HCT116 (cell line): ENCODE data around the gene SUSD4. TPM values are rescaled to one million over a fixed set of nuclear protein-coding genes. Genes with fewer than 3 reads are reported as not detected.

Source experiments
- ATAC-seq: fragments of 200-7000 bp; cut with Tn5 transposase; 2 replicates; pipeline ENCODE4 v1.9.1; 2020; ENCODE audit warnings: mild to moderate bottlenecking, moderate library complexity
- BruUV-seq: library from RNA; stranded (reverse); fragments of 400-500 nt; replicated peaks from 2 replicates; lab custom pipeline; 2021; lab: Mats Ljungman, UMichigan
- CTCF ChIA-PET: fragments of 300-600 bp; sonication (Branson Sonifier 250); formaldehyde crosslinking; loops from one replicate; lab custom pipeline; 2021; ENCODE audit warnings: antibody characterized with exemption; lab: Charles Lee
- POLR2A ChIA-PET: fragments of 300-600, 350-600 bp; sonication (Branson Sonifier 250); formaldehyde crosslinking; loops from one replicate; lab custom pipeline; 2021; ENCODE audit warnings: antibody characterized with exemption; lab: Charles Lee
- RAD21 ChIA-PET, 2 experiments: fragments of 300-600 bp; sonication (Branson Sonifier 250); formaldehyde crosslinking; loops; one replicate each; lab custom pipeline; 2023; ENCODE audit warnings: low total read pairs in 2 of 2; ENCODE audit not compliant: uncharacterized antibody in 2 of 2, unreplicated experiment in 2 of 2, low non-redundant PET in 1 of 2; lab: Charles Lee
- DNase-seq: peaks from one replicate; pipeline ENCODE4 v3.0.0-alpha.2; 2010; ENCODE audit warnings: low read depth, low spot score
- H2AFZ ChIP-seq: fragments of 200-600 bp; shearing (Covaris generic), sonication (generic); 2 replicates; pipeline ENCODE4 v1.6.1; 2017; ENCODE audit warnings: low read depth, mixed run types, mixed read lengths, antibody characterized with exemption, low read length; ENCODE audit not compliant: poor library complexity, severe bottlenecking
- H3K27ac ChIP-seq: 2 replicates; pipeline ENCODE4 v1.5.1; 2012; ENCODE audit warnings: low read depth, low read length
- H3K27me3 ChIP-seq: fragments of 200-600 bp; sonication (generic); 2 replicates; pipeline ENCODE4 v1.6.1; 2016; ENCODE audit warnings: mixed run types, low read length, mixed read lengths; ENCODE audit not compliant: insufficient read depth
- H3K36me3 ChIP-seq, 2 experiments: fragments of 200-500 bp in 1 of 2; fragments of 200-600 bp in 1 of 2; sonication (Bioruptor generic) in 1 of 2; sonication (generic) in 1 of 2; 2 replicates each; pipeline versions ENCODE4 v1.5.1 to v1.6.1; 2014 to 2016; ENCODE audit warnings: low read length in 2 of 2, inconsistent platforms in 1 of 2, mixed read lengths in 1 of 2, mixed run types in 1 of 2; ENCODE audit not compliant: insufficient read depth in 2 of 2, control insufficient read depth in 1 of 2
- H3K4me1 ChIP-seq, 2 experiments: fragments of 200-600 bp in 1 of 2; sonication (generic) in 1 of 2; 2 replicates each; pipeline versions ENCODE4 v1.5.1 to v1.6.1; 2012 to 2017; ENCODE audit warnings: low read length in 2 of 2, inconsistent platforms in 1 of 2, mild to moderate bottlenecking in 1 of 2, mixed read lengths in 1 of 2, mixed run types in 1 of 2, moderate library complexity in 1 of 2; ENCODE audit not compliant: insufficient read depth in 2 of 2, control insufficient read depth in 1 of 2
- H3K4me2 ChIP-seq: fragments of 200-600 bp; sonication (generic); 2 replicates; pipeline ENCODE4 v1.6.1; 2017; ENCODE audit warnings: mixed run types, low read length, mixed read lengths
- H3K4me3 ChIP-seq, 2 experiments: fragments of 200-600 bp in 1 of 2; sonication (generic) in 1 of 2; replicated peaks in 1 of 2; 2 replicates each; pipeline ENCODE4 v1.5.1; 2011 to 2016; ENCODE audit warnings: low read length in 2 of 2, control low read depth in 1 of 2, low read depth in 1 of 2, mild to moderate bottlenecking in 1 of 2, mixed read lengths in 1 of 2, mixed run types in 1 of 2
- H3K79me2 ChIP-seq: fragments of 200-600 bp; sonication (generic); 2 replicates; pipeline ENCODE4 v1.6.1; 2017; ENCODE audit warnings: mild to moderate bottlenecking, mixed run types, low read length, moderate library complexity, mixed read lengths; ENCODE audit not compliant: insufficient read depth
- H3K9ac ChIP-seq: fragments of 200-600 bp; sonication (generic); 2 replicates; pipeline ENCODE4 v1.6.1; 2016; ENCODE audit warnings: low read length, mixed read lengths
- H3K9me2 ChIP-seq: fragments of 200-600 bp; sonication (generic), shearing (Covaris generic); 2 replicates; pipeline ENCODE4 v1.6.1; 2017; ENCODE audit warnings: mixed run types, mild to moderate bottlenecking, moderate library complexity; ENCODE audit not compliant: insufficient read depth
- H3K9me3 ChIP-seq, 2 experiments: fragments of 200-500 bp in 1 of 2; fragments of 200-600 bp in 1 of 2; sonication (Bioruptor generic) in 1 of 2; sonication (generic) in 1 of 2; 2 replicates each; pipeline ENCODE4 v1.6.1; 2014 to 2017; ENCODE audit warnings: low read length in 2 of 2, mixed read lengths in 2 of 2, inconsistent platforms in 1 of 2, low read depth in 1 of 2, mild to moderate bottlenecking in 1 of 2, mixed run types in 1 of 2, moderate library complexity in 1 of 2; ENCODE audit not compliant: control insufficient read depth in 1 of 2, insufficient read depth in 1 of 2
- H4K20me1 ChIP-seq: fragments of 200-600 bp; sonication (generic), shearing (Covaris generic); 2 replicates; pipeline ENCODE4 v1.6.1; 2017; ENCODE audit warnings: mixed run types, mild to moderate bottlenecking, moderate library complexity; ENCODE audit not compliant: insufficient read depth
- CEBPB ChIP-seq: IDR thresholded peaks from 2 replicates; pipeline ENCODE4 v1.6.1; 2012; ENCODE audit warnings: low read depth
- EGR1 ChIP-seq: IDR thresholded peaks from 2 replicates; pipeline ENCODE4 v1.6.1; 2012; ENCODE audit warnings: low read depth
- ELF1 ChIP-seq: IDR thresholded peaks from 2 replicates; pipeline ENCODE4 v1.6.1; 2012; ENCODE audit warnings: low read depth, borderline replicate concordance
- EZH2phosphoT487 ChIP-seq: fragments of 200-600 bp; IDR thresholded peaks from 2 replicates; pipeline ENCODE4 v1.6.1; 2018; ENCODE audit warnings: antibody characterized with exemption, borderline replicate concordance
- FOSL1 ChIP-seq: IDR thresholded peaks from 2 replicates; pipeline ENCODE4 v1.6.1; 2012; ENCODE audit warnings: low read depth
- POLR2A ChIP-seq: IDR thresholded peaks from 2 replicates; pipeline ENCODE4 v1.7.0; 2011; ENCODE audit warnings: borderline replicate concordance; ENCODE audit not compliant: insufficient read depth, insufficient read length; ENCODE audit errors: extremely low read depth
- RAD21 ChIP-seq: IDR thresholded peaks from 2 replicates; pipeline ENCODE4 v1.6.1; 2012; ENCODE audit warnings: low read depth, mild to moderate bottlenecking
- SIN3A ChIP-seq: IDR thresholded peaks from 2 replicates; pipeline ENCODE4 v1.6.1; 2012; ENCODE audit warnings: low read depth
- SP1 ChIP-seq: IDR thresholded peaks from 2 replicates; pipeline ENCODE4 v1.6.1; 2012; ENCODE audit warnings: low read depth
- TCF7L2 ChIP-seq: IDR thresholded peaks from 2 replicates; pipeline ENCODE4 v1.7.0; 2011; ENCODE audit warnings: borderline replicate concordance, inconsistent platforms; ENCODE audit not compliant: insufficient read depth, insufficient read length; ENCODE audit errors: extremely low read depth
- YY1 ChIP-seq: IDR thresholded peaks from 2 replicates; pipeline ENCODE4 v1.6.1; 2011; ENCODE audit warnings: low read length, low read depth, moderate library complexity, mild to moderate bottlenecking; ENCODE audit not compliant: insufficient replicate concordance; ENCODE audit errors: extremely low read depth
- ZFX ChIP-seq: fragments of 450-650 bp; IDR thresholded peaks from 2 replicates; pipeline ENCODE4 v1.6.1; 2017
- ZNF274 ChIP-seq: fragments of 200-500 bp; sonication (Bioruptor generic); IDR thresholded peaks from 2 replicates; pipeline ENCODE4 v1.6.1; 2014; ENCODE audit warnings: mild to moderate bottlenecking, low read depth, low read length, inconsistent platforms
- intact Hi-C: fragments of 100-400 bp; cut with micrococcal nuclease; formaldehyde crosslinking; loops from 2 replicates; pipeline ENCODE4 v1.10.0; 2022
- total RNA-seq: library from RNA; stranded (reverse); gene quantifications from one replicate; pipeline ENCODE4 v1.2.1, GENCODE V29; 2021; ENCODE audit not compliant: unreplicated experiment
- TF ChIP-seq, protein P1 (sequence below): IDR thresholded peaks from 2 replicates; pipeline ENCODE4 v1.6.1; 2012
- TF ChIP-seq, protein P2 (sequence below): IDR thresholded peaks from 2 replicates; pipeline ENCODE4 v1.6.1; 2012; ENCODE audit warnings: low read depth
- TF ChIP-seq, protein P3 (sequence below): IDR thresholded peaks from 2 replicates; pipeline ENCODE4 v1.6.1; 2012
- TF ChIP-seq, protein P4 (sequence below): IDR thresholded peaks from 2 replicates; pipeline ENCODE4 v1.6.1; 2011; ENCODE audit warnings: mild to moderate bottlenecking, low read length, moderate library complexity; ENCODE audit not compliant: insufficient replicate concordance; ENCODE audit errors: extremely low read depth

The SUSD4 gene
- total RNA-seq, 1 experiment from 2014 or later, result 0.59 TPM

DNA sequence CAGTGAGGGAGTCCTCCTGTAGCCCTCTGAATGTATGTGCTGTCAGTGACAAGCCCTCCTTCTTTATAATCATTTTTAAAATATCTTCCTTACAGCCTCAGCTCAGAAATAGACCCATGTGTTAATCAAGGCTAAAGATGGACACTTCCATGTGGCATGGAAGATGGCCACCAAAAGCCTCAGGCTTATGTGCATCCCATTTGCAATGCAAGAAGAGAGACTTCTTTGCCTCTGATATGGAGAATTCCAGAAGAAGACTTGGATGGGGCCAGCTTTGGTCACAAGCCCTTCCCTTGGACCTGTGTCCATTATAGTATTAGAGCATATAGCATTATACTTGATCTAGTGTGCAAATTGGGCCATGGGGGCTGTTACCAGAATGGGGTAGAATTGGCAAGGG, 47.7 kb upstream of the SUSD4 start:
- H3K27me3 ChIP-seq, result no peaks in the 10 kb centered on the region
- CTCF ChIA-PET, result no interaction called here

DNA sequence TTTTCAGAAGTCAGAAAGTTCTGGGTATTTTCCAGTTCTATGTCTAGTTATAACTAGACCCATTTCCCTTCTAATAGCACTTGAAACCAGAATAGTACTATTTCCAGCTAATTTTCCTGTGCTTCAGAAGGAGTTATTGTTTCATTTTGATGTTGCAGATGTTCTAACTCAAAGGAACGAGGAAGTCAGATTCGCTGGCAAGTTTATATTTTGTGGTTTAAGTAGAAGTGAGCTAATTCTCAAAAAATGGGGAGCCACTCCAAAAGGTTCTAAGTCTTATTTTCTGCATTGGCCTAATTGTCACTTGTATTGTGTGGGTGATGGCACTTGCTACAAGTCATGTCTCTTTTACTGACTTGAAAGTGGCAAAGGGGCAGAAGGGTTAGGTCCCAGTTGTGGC, 47.3 kb upstream of the SUSD4 start:
- H4K20me1 ChIP-seq, result no peaks in the 10 kb centered on the region
- TF ChIP-seq POLR2A (no peak), EZH2phosphoT487 (no peak), CEBPB (no peak), ZFX (no peak), SIN3A (no peak), ELF1 (no peak), SP1 (no peak), TCF7L2 (no peak), FOSL1 (no peak)
- TF ChIP-seq, protein P1, sequence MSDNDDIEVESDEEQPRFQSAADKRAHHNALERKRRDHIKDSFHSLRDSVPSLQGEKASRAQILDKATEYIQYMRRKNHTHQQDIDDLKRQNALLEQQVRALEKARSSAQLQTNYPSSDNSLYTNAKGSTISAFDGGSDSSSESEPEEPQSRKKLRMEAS, result no peak
- TF ChIP-seq, protein P2, sequence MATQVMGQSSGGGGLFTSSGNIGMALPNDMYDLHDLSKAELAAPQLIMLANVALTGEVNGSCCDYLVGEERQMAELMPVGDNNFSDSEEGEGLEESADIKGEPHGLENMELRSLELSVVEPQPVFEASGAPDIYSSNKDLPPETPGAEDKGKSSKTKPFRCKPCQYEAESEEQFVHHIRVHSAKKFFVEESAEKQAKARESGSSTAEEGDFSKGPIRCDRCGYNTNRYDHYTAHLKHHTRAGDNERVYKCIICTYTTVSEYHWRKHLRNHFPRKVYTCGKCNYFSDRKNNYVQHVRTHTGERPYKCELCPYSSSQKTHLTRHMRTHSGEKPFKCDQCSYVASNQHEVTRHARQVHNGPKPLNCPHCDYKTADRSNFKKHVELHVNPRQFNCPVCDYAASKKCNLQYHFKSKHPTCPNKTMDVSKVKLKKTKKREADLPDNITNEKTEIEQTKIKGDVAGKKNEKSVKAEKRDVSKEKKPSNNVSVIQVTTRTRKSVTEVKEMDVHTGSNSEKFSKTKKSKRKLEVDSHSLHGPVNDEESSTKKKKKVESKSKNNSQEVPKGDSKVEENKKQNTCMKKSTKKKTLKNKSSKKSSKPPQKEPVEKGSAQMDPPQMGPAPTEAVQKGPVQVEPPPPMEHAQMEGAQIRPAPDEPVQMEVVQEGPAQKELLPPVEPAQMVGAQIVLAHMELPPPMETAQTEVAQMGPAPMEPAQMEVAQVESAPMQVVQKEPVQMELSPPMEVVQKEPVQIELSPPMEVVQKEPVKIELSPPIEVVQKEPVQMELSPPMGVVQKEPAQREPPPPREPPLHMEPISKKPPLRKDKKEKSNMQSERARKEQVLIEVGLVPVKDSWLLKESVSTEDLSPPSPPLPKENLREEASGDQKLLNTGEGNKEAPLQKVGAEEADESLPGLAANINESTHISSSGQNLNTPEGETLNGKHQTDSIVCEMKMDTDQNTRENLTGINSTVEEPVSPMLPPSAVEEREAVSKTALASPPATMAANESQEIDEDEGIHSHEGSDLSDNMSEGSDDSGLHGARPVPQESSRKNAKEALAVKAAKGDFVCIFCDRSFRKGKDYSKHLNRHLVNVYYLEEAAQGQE, result no peak
- TF ChIP-seq, protein P3, sequence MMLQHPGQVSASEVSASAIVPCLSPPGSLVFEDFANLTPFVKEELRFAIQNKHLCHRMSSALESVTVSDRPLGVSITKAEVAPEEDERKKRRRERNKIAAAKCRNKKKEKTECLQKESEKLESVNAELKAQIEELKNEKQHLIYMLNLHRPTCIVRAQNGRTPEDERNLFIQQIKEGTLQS, result no peak
- TF ChIP-seq, all 23 proteins: peak for 0
- POLR2A ChIA-PET, result no interaction called here
- Histone ChIP-seq H3K27me3 (no peaks in the 10 kb centered on the region), H3K4me1 (no peaks in the 10 kb centered on the region), H3K9me3 (no peaks in the 10 kb centered on the region), H3K27ac (no peak overlapping the region), H2AFZ (no peak overlapping the region), H3K79me2 (no peaks in the 10 kb centered on the region), H3K4me2 (no peak overlapping the region), H3K9ac (no peak overlapping the region), H3K36me3 (no peaks in the 10 kb centered on the region), H3K4me3 (no peak overlapping the region), H3K9me2 (no peaks in the 10 kb centered on the region)
- BruUV-seq, result no TSS peak
- ATAC-seq (no peak), DNase-seq (no peak)
- CTCF ChIA-PET, result no interaction called here
- RAD21 ChIA-PET, result no interaction called here
- intact Hi-C loops, result no loop called here

More for the DNA sequence above, 47.7 kb upstream of the SUSD4 start:
- ATAC-seq, result no peak
- Histone ChIP-seq H3K4me3 (no peak overlapping the region), H2AFZ (no peak overlapping the region), H3K9ac (no peak overlapping the region), H3K4me2 (no peak overlapping the region), H3K9me2 (no peaks in the 10 kb centered on the region), H3K79me2 (no peaks in the 10 kb centered on the region), H3K27ac (no peak overlapping the region), H3K36me3 (no peaks in the 10 kb centered on the region), H3K9me3 (no peaks in the 10 kb centered on the region), H4K20me1 (no peaks in the 10 kb centered on the region), H3K4me1 (no peaks in the 10 kb centered on the region)
- ChIA-PET RAD21 (no interaction called here), POLR2A (no interaction called here)
- intact Hi-C loops, result no loop called here
- DNase-seq, result no peak
- BruUV-seq, result no TSS peak
- TF ChIP-seq TCF7L2 (no peak), SIN3A (no peak), POLR2A (no peak), ZNF274 (no peak), EGR1 (no peak), YY1 (no peak), RAD21 (no peak)
- TF ChIP-seq, protein P4, sequence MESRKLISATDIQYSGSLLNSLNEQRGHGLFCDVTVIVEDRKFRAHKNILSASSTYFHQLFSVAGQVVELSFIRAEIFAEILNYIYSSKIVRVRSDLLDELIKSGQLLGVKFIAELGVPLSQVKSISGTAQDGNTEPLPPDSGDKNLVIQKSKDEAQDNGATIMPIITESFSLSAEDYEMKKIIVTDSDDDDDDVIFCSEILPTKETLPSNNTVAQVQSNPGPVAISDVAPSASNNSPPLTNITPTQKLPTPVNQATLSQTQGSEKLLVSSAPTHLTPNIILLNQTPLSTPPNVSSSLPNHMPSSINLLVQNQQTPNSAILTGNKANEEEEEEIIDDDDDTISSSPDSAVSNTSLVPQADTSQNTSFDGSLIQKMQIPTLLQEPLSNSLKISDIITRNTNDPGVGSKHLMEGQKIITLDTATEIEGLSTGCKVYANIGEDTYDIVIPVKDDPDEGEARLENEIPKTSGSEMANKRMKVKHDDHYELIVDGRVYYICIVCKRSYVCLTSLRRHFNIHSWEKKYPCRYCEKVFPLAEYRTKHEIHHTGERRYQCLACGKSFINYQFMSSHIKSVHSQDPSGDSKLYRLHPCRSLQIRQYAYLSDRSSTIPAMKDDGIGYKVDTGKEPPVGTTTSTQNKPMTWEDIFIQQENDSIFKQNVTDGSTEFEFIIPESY, result no peak
